Measurements from ENCODE around the gene SORCS3.

- TF ChIP-seq EZH2 (IDR thresholded peaks at IDR 0.05; ENCODE audit: borderline replicate concordance, low read depth, low read length, severe bottlenecking) (no peak), CTCF (IDR thresholded peaks at IDR 0.05; ENCODE audit: borderline replicate concordance, extremely low read depth, low read length, poor library complexity, severe bottlenecking) (no peak)
Observed at GRCh38 chr10:104816501-104816900, 175.4 kb downstream of the SORCS3 start.
